AG04450 (cell line): Measurements from ENCODE around the gene PFKP. TPM values are rescaled to one million over a fixed set of nuclear protein-coding genes. Genes with fewer than 3 reads are reported as not detected.

Experiments
- CTCF ChIA-PET: fragments of 300-600, 350-600 bp; formaldehyde crosslinking; extraction: SDS; loops from one replicate; lab custom pipeline; 2022; ENCODE audit warnings: antibody characterized with exemption, inconsistent platforms; lab: Charles Lee
- POLR2A ChIA-PET: fragments of 350-600 bp; formaldehyde crosslinking; extraction: SDS; loops from one replicate; lab custom pipeline; 2021; ENCODE audit warnings: antibody characterized with exemption, inconsistent platforms; lab: Yijun Ruan, JAX
- DNase-seq: peaks from one replicate; pipeline ENCODE4 v3.0.0-alpha.2; 2011; ENCODE audit warnings: low read depth, low spot score
- H3K27ac ChIP-seq: one replicate; pipeline ENCODE4 v1.5.1; 2012; ENCODE audit warnings: low read depth, low read length, control low read depth
- H3K27me3 ChIP-seq: one replicate; pipeline ENCODE4 v1.6.0; 2012; ENCODE audit warnings: low read length; ENCODE audit not compliant: control insufficient read depth, insufficient read depth
- H3K4me3 ChIP-seq: 2 replicates; pipeline ENCODE4 v1.5.1; 2011; ENCODE audit warnings: mild to moderate bottlenecking, low read depth, low read length, control low read depth
- H3K9me3 ChIP-seq: 2 replicates; pipeline ENCODE4 v1.5.1; 2012; ENCODE audit warnings: low read length; ENCODE audit not compliant: control insufficient read depth, insufficient read depth
- polyA plus RNA-seq: library from polyadenylated mRNA; depleted of rRNA; stranded (reverse); fragments of >200 nt; gene quantifications from 2 replicates; pipeline ENCODE4 v1.2.3, GENCODE V29; 2011
- TF ChIP-seq, protein P1 (sequence below): IDR thresholded peaks from 2 replicates; pipeline ENCODE4 v1.5.1; 2011; ENCODE audit warnings: low read depth, low read length, control low read depth, inconsistent platforms

The PFKP gene
- polyA plus RNA-seq, 1 experiment, result 122 TPM

DNA sequence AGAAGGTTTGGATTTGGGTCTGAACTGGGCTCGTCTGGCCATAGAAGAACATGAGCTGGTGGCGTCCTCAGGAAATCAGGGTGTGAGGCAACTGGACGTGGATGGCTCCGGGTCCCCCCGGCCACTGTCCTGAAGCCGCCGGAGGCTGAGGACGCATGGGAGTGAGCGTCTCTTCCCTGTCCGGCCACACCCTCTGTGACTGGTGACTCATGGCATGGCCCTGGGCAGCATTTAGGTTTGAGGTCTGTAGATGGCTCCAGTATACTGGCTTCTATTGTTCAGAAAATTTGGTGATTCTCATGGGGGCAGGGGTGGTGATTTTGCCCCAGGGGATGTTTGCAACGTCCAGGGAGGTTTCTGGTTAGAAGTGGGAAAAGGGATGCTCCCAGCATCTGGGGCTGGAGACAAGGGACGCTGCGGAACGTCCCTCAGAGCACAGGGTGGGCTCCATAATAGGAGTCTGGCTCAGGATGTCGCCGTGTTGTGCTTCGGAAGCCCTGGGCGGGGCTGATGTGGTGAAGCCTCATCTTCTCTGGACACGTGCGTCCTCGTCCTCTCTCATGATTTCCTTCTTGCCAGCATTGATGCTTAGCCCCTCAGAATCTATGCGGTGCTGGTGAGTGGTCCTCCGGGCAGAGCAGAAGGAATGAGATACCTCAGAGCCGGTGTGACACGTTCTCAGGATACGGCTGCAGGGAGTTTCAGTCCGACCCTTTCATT, 55.3 kb downstream of the PFKP start:
- no peaks in the 10 kb centered on the region for H3K27me3 ChIP-seq
- no peak overlapping the region for H3K4me3 ChIP-seq
- no peak overlapping the region for H3K27ac ChIP-seq
- CTCF ChIA-PET, result interaction anchor here (0.8 kb wide), 1 partner anchor 33 kb away, joined by 3 read pairs; no protein-coding TSS in a partner anchor
- H3K9me3 ChIP-seq, result peaks cover 9% of the 10 kb centered on the region
- TF ChIP-seq, protein P1, sequence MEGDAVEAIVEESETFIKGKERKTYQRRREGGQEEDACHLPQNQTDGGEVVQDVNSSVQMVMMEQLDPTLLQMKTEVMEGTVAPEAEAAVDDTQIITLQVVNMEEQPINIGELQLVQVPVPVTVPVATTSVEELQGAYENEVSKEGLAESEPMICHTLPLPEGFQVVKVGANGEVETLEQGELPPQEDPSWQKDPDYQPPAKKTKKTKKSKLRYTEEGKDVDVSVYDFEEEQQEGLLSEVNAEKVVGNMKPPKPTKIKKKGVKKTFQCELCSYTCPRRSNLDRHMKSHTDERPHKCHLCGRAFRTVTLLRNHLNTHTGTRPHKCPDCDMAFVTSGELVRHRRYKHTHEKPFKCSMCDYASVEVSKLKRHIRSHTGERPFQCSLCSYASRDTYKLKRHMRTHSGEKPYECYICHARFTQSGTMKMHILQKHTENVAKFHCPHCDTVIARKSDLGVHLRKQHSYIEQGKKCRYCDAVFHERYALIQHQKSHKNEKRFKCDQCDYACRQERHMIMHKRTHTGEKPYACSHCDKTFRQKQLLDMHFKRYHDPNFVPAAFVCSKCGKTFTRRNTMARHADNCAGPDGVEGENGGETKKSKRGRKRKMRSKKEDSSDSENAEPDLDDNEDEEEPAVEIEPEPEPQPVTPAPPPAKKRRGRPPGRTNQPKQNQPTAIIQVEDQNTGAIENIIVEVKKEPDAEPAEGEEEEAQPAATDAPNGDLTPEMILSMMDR, result no peak
- POLR2A ChIA-PET, result no interaction called here
- DNase-seq, result no peak

DNA sequence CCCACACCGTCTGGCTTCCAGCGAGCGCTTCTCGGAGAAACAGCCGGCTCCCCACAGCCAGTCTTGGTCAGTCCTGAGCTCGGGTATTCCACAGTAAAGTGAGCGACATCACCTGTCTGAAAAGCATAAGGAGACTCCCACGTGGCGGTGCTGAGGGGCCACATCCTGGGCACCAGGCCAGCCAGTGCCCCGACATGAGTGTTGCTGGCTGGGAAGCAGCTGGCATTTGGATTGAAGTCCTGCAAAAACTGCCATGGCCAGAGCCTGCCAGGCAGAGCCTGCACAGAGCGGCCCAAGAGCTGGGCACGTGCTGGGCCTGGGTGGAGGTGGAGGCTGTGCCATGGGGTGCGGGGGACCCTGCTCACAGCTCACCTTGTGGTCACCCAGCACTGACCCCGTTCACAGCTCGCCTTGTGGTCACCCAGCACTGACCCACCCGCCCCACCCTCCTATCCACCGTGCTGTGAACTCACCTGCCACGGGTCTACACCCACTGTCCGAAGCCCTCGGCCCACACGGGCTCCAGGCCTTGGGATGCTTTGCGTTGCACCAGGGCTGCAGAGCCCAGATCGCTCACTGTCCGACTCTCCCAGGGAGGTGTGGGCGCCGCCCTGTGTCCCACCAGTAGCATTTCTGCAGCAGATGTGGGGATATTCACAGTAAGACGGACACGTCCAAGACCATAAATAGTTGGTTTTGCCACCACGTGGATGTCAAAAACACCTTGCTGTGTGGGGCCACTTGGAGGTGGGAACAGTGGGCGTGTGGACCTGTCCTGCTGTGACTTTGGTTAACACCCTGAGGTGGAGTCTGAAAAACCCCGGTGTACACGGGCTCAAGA, 56.4 kb downstream of the PFKP start:
- ChIA-PET POLR2A (no interaction called here), CTCF (no interaction called here)
- Histone ChIP-seq H3K27me3 (no peaks in the 10 kb centered on the region), H3K27ac (no peak overlapping the region), H3K9me3 (peaks cover 20% of the 10 kb centered on the region), H3K4me3 (no peak overlapping the region)
- DNase-seq, result no peak
- TF ChIP-seq, protein P1, result no peak

DNA sequence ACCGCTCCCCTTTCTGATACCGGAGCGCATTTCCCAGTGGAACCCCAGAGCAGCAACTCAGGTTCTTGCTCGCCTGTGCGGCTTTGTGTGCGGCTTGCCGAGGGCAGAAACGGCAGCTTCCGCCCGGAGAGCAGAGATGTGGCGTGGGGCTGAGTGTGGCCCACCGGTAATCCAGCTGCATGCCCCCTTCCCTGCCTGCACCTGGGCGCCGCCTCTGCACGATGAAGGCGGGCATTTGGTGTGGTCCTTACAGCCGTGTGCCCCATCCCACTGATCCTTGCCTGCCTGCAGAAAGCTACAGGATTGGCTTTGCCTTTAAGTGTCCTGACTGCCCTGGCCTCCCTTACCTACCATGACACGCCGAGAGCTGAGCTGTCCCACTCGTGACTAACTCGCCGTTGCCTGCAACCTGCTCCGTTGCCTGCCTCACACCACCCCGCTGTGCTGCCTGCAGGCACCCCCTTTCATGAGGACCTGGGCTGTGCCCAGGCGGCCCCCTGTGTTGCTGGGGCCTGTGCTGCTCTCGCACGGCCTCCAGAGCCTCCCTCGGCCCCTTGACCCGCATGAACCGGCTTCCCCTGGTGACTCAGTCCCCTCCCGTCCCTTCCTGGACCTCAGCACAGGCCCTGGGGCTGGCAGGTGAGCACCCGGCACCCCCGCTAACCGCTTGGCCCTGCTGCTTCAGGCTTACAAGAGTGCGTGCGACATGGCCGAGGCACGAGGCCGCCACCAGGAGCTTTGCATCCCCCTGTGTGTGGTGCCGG, 57.2 kb downstream of the PFKP start:
- no peak overlapping the region for H3K4me3 ChIP-seq
- H3K9me3 ChIP-seq, result peaks cover 20% of the 10 kb centered on the region
- no peaks in the 10 kb centered on the region for H3K27me3 ChIP-seq
- CTCF ChIA-PET, result interaction anchor here (0.8 kb wide), 1 partner anchor 196 kb away, joined by 3 read pairs; no protein-coding TSS in a partner anchor
- H3K27ac ChIP-seq, result no peak overlapping the region
- TF ChIP-seq, protein P1, result no peak
- no peak for DNase-seq
- POLR2A ChIA-PET, result no interaction called here

DNA sequence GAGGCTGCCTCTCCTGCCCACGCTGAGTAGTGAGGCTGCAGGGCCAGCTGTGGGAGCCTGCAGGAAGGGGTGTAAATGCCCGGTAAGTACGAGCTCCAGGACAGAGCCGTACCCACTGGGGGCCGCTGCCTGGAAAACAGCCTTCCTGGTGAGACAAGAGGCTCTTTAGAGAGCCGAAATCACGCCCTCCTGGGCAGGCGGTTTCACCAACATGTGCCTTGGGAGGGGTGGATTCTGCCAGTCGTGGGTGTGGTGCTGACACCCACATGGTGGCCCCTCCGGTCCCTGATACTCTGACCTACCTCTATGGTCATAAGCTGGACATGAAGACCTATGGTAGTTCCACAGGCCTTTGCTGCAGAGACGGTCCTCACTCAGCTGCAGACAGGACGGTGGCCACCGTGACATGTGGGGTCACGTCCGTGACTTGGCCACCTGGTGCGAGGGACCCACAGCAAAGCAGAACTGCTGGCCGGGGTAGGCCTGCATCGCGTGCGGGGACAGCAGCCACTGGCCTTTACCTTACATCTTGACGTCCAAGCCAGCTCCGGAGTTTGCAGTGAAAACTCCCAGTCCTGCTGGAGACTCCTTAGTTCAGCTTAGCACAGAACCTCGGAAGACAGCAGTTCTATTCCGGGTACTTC, 58.3 kb downstream of the PFKP start:
- DNase-seq, result no peak
- TF ChIP-seq, protein P1, result no peak
- CTCF ChIA-PET, result interaction anchor here (0.8 kb wide), 1 partner anchor 197 kb away, joined by 3 read pairs; no protein-coding TSS in a partner anchor
- Histone ChIP-seq H3K4me3 (no peak overlapping the region), H3K27me3 (no peaks in the 10 kb centered on the region), H3K27ac (no peak overlapping the region), H3K9me3 (peaks cover 20% of the 10 kb centered on the region)
- POLR2A ChIA-PET, result no interaction called here
